NCI-H226 (cell line): Measurements from ENCODE around the gene ISM1.

Experiments used
- DNase-seq: peaks from one replicate; pipeline ENCODE4 v3.0.0-alpha.2; 2015

The ISM1 gene

GRCh38 chr20:13320702-13321101, 99.6 kb downstream of the ISM1 start:
- DNase-seq, result no peak

DNA sequence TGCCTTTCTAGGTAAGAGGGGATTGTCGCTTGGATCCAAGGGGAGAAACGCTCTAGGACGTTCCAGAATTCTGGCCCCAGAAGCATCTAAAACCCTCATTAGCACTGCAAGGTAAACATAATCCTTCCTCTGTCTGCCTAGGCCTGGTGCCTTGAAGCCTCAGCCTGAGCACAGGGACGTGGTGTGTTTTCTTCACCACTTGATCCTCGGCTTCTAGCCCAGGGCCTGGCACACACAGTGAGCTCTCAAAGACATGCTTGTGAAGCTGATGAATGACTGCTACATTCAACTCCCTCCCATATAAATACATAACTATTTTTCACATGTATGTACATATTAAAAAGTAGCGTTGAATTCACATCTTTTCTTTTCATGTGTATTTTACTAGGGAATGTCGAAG, 100.3 kb downstream of the ISM1 start:
- no peak for DNase-seq

DNA sequence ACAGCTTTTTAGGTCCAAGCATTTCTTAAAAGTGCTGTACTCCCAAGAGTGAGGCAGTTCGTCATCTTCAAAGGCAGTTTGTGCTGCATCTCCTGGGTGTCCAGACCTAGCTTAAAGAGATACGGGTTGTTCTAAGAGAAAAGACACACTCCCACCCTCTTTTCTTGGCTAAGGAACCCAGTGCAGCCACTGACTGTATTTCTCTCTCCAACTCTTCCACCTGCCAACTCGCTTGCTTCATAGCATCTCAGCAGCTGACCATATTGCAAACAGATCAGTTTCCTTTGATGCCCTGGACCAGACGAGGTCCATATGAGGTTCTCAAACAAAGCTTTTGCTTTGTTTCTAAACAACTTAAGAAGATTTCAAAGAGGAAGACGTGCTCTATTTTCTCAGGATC, 101.1 kb downstream of the ISM1 start:
- DNase-seq, result no peak

DNA sequence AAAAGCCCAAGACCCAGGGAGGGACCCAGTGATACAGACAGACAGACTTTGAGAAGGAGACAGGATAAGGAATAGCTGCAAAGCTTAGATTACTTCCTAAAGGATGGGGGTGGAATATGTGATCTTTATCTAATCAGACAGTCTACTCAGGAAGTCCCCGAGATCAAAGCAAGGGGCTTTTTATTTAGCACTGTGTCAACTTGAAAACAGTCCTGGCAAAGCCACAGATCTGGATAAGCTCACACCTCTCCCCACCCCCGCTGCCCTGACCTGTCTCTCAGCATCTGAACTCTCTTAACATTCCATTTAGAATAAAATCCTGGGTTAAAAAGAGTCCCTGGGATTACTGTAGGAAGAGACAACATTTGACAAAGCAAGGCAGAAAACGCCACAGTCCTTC, 101.5 kb downstream of the ISM1 start:
- no peak for DNase-seq

DNA sequence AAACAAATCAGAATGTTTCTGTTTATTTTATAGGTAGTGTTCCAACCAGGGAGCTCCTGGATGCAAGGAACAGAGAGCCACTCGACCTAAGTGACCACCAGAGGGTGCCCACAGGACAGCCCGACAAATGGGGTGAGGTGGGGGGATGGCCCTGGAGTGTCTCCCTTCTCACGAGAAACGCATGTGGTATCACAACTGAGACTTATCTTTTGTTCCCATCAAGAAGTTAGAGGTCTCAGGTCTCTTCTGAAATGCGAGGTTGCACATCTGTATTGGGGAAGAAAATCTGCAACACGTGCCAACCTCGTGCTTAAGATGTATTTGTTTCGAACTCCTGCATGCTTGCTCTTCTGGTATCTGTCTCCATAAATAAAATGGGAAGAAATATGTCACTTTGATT, 104.0 kb downstream of the ISM1 start:
- DNase-seq, result no peak

GRCh38 chr20:13325796-13326340, 104.8 kb downstream of the ISM1 start:
- DNase-seq, result no peak

DNA sequence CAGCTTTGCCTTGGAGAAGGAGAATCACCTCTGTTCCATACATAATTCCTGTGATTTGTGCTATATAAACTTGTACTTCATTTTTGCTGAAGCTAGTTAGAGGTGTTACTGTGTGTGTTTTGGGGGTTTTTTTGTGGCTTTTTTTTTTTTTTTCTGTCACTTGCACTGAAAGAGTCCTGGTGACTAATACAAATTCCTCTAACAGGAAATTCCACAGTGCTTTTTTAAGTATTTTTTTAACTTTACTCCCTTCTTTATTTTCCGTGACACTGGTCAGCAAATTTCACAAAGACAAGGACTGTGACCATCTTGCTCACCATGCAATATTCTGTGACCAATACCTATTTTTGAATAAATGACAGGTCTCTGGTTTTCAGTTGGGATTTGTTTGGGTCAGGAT, 110.5 kb downstream of the ISM1 start:
- no peak for DNase-seq

GRCh38 chr20:13333036-13333435, 112.0 kb downstream of the ISM1 start:
- no peak for DNase-seq

GRCh38 chr20:13333793-13334192, 112.7 kb downstream of the ISM1 start:
- DNase-seq, result no peak

GRCh38 chr20:13336308-13337089, 115.4 kb downstream of the ISM1 start:
- peak; percentile 94 for DNase-seq

- DNase-seq, result no peak
Observed at GRCh38 chr20:13337090-13337784, 116.2 kb downstream of the ISM1 start.

DNA sequence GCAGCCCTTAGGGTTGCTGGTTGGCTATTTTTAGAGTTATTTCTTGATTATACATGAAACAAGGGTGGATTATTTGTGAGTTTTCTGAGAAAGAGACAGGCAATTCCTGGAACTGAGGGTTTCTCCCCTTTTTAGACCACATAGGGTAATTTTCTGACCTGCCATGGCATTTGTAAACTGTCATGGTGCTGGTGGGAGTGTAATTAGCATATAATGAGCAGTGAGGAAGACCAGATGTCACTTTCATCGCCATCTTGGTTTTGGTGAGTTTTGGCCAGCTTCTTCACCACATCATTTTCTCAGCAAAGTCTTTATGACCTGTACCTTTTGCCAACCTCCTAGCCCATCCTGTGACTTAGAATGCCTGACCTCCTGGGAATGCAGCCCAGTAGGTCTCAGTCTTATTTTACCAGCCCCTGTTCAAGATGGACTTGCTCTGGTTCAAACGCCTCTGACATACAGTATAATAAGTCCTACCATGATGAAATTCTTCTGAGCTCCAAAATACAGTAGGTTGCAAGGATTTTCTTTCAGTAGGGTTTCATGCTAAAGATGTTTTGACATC, 117.1 kb downstream of the ISM1 start:
- no peak for DNase-seq

GRCh38 chr20:13338999-13339411, 117.9 kb downstream of the ISM1 start:
- no peak for DNase-seq

GRCh38 chr20:13340088-13340487, 119.0 kb downstream of the ISM1 start:
- DNase-seq, result no peak

DNA sequence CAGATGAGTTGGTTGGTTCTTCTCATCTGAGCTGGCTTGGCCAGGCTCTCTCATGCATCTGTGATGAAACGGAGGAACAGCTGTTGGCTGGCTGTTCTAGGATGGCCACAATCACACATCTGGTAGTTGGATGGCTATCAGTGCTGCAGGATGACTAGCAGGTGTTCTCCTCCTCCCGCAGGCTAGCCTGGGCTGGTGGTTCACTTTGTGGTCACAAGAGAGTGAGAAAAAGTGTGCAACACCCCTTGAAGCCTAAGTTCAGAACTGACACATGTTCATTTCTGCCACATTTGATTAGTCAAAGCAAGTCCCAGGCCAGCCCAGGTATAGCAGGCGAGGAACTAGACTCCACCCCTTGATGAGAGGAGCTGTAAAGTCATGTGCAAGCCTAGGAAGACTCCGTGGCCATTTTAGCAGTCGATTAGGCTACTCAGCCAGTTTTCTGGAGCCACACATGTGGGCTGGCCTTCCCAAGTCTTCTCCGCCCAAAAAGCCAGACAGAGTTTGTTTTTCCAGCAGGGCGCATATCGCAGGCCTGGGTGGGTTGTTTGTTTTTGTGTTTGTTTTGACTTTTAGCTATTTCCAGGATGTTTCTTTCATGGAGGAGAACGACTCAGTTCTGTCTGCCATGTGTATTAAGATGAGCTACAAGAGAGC, 120.8 kb downstream of the ISM1 start:
- no peak for DNase-seq

GRCh38 chr20:13342469-13343242, 121.6 kb downstream of the ISM1 start:
- no peak for DNase-seq

DNA sequence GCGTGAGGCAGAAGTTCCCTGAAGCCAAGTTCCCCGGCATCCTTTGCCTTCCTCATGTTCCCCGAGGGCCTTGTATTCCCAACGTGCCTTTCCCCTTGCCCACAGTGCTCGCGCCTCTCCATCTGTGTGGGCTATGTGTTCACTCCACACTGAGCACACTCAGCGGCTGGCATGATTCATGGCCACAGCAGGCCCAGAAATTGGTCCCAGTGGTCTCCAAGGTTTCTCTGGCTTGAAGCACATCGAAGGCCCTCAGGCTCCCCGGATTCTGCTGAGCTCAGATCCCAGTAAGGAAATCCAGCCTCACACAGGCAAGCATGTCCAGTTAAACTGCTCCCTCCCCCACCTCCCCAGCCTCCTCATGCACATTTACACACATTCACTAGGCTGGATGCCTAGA, 123.6 kb downstream of the ISM1 start:
- no peak for DNase-seq

GRCh38 chr20:13348311-13349234, 127.5 kb downstream of the ISM1 start:
- DNase-seq, result no peak

- no peak for DNase-seq
Observed at GRCh38 chr20:13349235-13349604, 128.1 kb downstream of the ISM1 start.
